ENCODE results near the gene CLDN19. TPM values are rescaled to one million over a fixed set of nuclear protein-coding genes. Genes with fewer than 3 reads are reported as not detected.

Gene CLDN19
- polyA plus RNA-seq, 2 of the 4 experiments (the other 2 are of a cell fraction), result 0.03 TPM; not detected in 1

DNA sequence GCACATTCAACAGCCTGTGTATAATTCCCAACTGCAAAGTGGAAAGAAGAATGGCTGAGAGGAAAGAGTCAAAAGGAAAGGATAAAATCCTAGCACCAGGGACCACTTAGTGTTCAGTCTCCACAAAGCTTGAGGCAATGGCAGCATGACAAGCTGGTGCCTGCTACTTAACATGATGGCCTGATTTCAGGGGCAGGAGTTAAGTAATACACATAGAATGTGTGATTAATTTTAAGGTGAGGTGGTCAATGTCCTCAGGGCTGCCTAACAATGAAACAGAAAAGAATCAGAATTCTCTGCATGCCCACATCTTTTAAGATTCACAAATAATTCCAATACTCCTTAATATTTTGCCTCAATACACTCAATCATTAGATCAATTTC lies 17.8 kb upstream of the CLDN19 start (continued):
- no peak for TF ChIP-seq E2F6 (IDR thresholded peaks at IDR 0.05; ENCODE audit: borderline replicate concordance, low read depth)

- WGBS (ENCODE audit: missing lambda C conversion rate), result 64% methylated on average over 17 of the region's 17 CpGs
- Histone ChIP-seq H3K4me3 (no peak overlapping the region), H3K9me3 (no peaks in the 10 kb centered on the region), H3K4me1 (no peaks in the 10 kb centered on the region), H3K4me2 (no peak overlapping the region), H3K27ac (no peak overlapping the region)
- CTCF ChIA-PET, result interaction anchor here (0.5 to 5.2 kb wide), 13 partner anchors 9 to 583 kb away, joined by 3 to 21 read pairs (median 3); partner anchors contain the start of genes C1orf50 and P3H1
- TF ChIP-seq CBX2 (IDR thresholded peaks at IDR 0.05; ENCODE audit: borderline replicate concordance, low read depth) (no peak), RAD21 (conservative IDR thresholded peaks at IDR 0.05 in 1 of 2, IDR thresholded peaks at IDR 0.05 in 1 of 2) (peak; percentile 30 to 33; a peak in 3 of 5 replicates), NR3C1 (IDR thresholded peaks at IDR 0.05) (no peak), SMC3 (IDR thresholded peaks at IDR 0.05) (peak; percentile 45), ZNF302 (CRISPR knock-in tag; IDR thresholded peaks at IDR 0.05) (no peak), JUNB (IDR thresholded peaks at IDR 0.05) (no peak), CTCF (IDR thresholded peaks at IDR 0.05) (peak; percentile 50), HOXB13 (CRISPR knock-in tag; IDR thresholded peaks at IDR 0.05; ENCODE audit: low read depth) (no peak), EP300 (IDR thresholded peaks at IDR 0.05) (no peak), REST (IDR thresholded peaks at IDR 0.05) (no peak)
- FAIRE-seq, result no peak
- POLR2A ChIA-PET, result interaction anchor here (1.4 kb wide), 1 partner anchor 10 kb away, joined by 4 read pairs; the partner anchor contains the start of genes C1orf50 and P3H1
- peak; percentile 91 to 93 for ATAC-seq
- DNase-seq (ENCODE audit: low read depth in 1 of 2, low spot score in 1 of 2), result peak; percentile 56 to 70
These were observed 17.2 kb upstream of the CLDN19 start for GRCh38 chr1:42756956-42757891.

GRCh38 chr1:42753070-42753469 lies 13.0 kb upstream of the CLDN19 start:
- no peaks in the 10 kb centered on the region for H3K4me1 ChIP-seq
- ChIA-PET CTCF (interaction anchor here (0.6 to 1.3 kb wide), 3 partner anchors 9 to 791 kb away, joined by 3 to 5 read pairs (median 3); partner anchors contain the start of gene P3H1), POLR2A (no interaction called here)
- ATAC-seq (no peak), DNase-seq (ENCODE audit: low read depth in 1 of 2, low spot score in 1 of 2) (no peak), FAIRE-seq (no peak)
- 91% methylated on average over 1 of the region's 1 CpG for WGBS (ENCODE audit: missing lambda C conversion rate)
- no peak overlapping the region for H3K4me3 ChIP-seq
- no peaks in the 10 kb centered on the region for H3K9me3 ChIP-seq
- no peak for TF ChIP-seq KDM5A (IDR thresholded peaks at IDR 0.05)
- no peak for TF ChIP-seq FOSL2 (IDR thresholded peaks at IDR 0.05)
- peak; percentile 33; the same call in 1 of the 2 replicates for TF ChIP-seq FOSL2 (CRISPR knock-in tag; IDR thresholded peaks at IDR 0.05)
- TF ChIP-seq RAD21 (conservative IDR thresholded peaks at IDR 0.05 in 1 of 2, IDR thresholded peaks at IDR 0.05 in 1 of 2), result no peak
- no peak for TF ChIP-seq RNF2 (IDR thresholded peaks at IDR 0.05; ENCODE audit: borderline replicate concordance, low read depth)
- TF ChIP-seq HES2 (IDR thresholded peaks at IDR 0.05), result no peak
- no peak overlapping the region for H3K27ac ChIP-seq
- H3K4me2 ChIP-seq, result no peak overlapping the region

Measured in A549 (cell line).